Measurements from ENCODE around the gene TRAF2.

The TRAF2 gene

GRCh38 chr9:136915632-136916329 lies 29.5 kb downstream of the TRAF2 start:
- no peak for DNase-seq

- DNase-seq = no peak
These were observed 30.2 kb downstream of the TRAF2 start for GRCh38 chr9:136916330-136917184.

GRCh38 chr9:136917902-136918301 lies 31.6 kb downstream of the TRAF2 start:
- DNase-seq = no peak

- no peak for DNase-seq
These were observed 33.8 kb downstream of the TRAF2 start for GRCh38 chr9:136920069-136920468.

GRCh38 chr9:136920734-136921231 lies 34.5 kb downstream of the TRAF2 start:
- no peak for DNase-seq

- DNase-seq = no peak
These were observed 35.0 kb downstream of the TRAF2 start for GRCh38 chr9:136921307-136921706.

GRCh38 chr9:136921718-136922117 lies 35.4 kb downstream of the TRAF2 start:
- no peak for DNase-seq

- no peak for DNase-seq
These were observed 36.2 kb downstream of the TRAF2 start for GRCh38 chr9:136922540-136922939.

- DNase-seq = no peak
These were observed 37.6 kb downstream of the TRAF2 start for GRCh38 chr9:136923881-136924280.

- DNase-seq = no peak
These were observed 39.3 kb downstream of the TRAF2 start for GRCh38 chr9:136925414-136926153.

- DNase-seq = no peak
These were observed 39.9 kb downstream of the TRAF2 start for GRCh38 chr9:136926154-136926704.

GRCh38 chr9:136926749-136927148 lies 40.4 kb downstream of the TRAF2 start:
- no peak for DNase-seq

- DNase-seq = peak; percentile 42
These were observed 41.3 kb downstream of the TRAF2 start for GRCh38 chr9:136927343-136928271.

- peak; percentile 75 for DNase-seq
These were observed 42.3 kb downstream of the TRAF2 start for GRCh38 chr9:136928591-136928990.

- no peak for DNase-seq
These were observed 43.7 kb downstream of the TRAF2 start for GRCh38 chr9:136930014-136930413.

GRCh38 chr9:136931611-136932130 lies 45.4 kb downstream of the TRAF2 start:
- DNase-seq = peak; percentile 43

- no peak for DNase-seq
These were observed 48.0 kb downstream of the TRAF2 start for GRCh38 chr9:136934277-136934676.

GRCh38 chr9:136935651-136936050 lies 49.3 kb downstream of the TRAF2 start:
- DNase-seq = peak; percentile 32

GRCh38 chr9:136936645-136937170 lies 50.4 kb downstream of the TRAF2 start:
- DNase-seq = no peak

GRCh38 chr9:136937186-136938001 lies 51.1 kb downstream of the TRAF2 start:
- DNase-seq = no peak

Data from suppressor macrophage treated with lipopolysaccharide for 4 hours (primary cell).